Colonic mucosa (tissue), 4 donors: Measurements from ENCODE around the gene MAGI3. TPM values are rescaled to one million over a fixed set of nuclear protein-coding genes. Genes with fewer than 3 reads are reported as not detected.

Experiments used
- DNase-seq: peaks from one replicate; pipeline ENCODE4 v3.0.0-alpha.2; 2020
- H3K27ac ChIP-seq: fragments of 200-600 bp; one replicate; pipeline ENCODE4 v1.8.0; 2021
- H3K27me3 ChIP-seq: fragments of 200-600 bp; one replicate; pipeline ENCODE4 v1.8.0; 2021
- H3K36me3 ChIP-seq: fragments of 200-600 bp; one replicate; pipeline ENCODE4 v1.8.0; 2021
- H3K4me1 ChIP-seq: fragments of 200-600 bp; one replicate; pipeline ENCODE4 v1.8.0; 2021; ENCODE audit warnings: mild to moderate bottlenecking
- H3K4me3 ChIP-seq: fragments of 200-600 bp; one replicate; pipeline ENCODE4 v1.8.0; 2021
- H3K9ac ChIP-seq, 2 donors: one replicate each; pipeline ENCODE4 v1.7.0; 2013; ENCODE audit warnings: control low read depth in 2 of 2, low read depth in 2 of 2, low read length in 2 of 2
- H3K9me3 ChIP-seq: fragments of 200-600 bp; one replicate; pipeline ENCODE4 v1.8.0; 2021
- intact Hi-C: fragments of 100-400 bp; cut with DNase I; formaldehyde crosslinking; loops from one replicate; pipeline ENCODE4 v1.14.1; 2022
- total RNA-seq, 2 donors: library from RNA; stranded (reverse); fragmentation: NEBNext Ultra II Directional in 1 of 2; extraction: Animal tissue kit (Norgen Biotek cat#: 25700) in 1 of 2; gene quantifications; one replicate each; pipeline ENCODE4 v1.2.1, GENCODE V29; 2021
- TF ChIP-seq, protein P1 (sequence below): fragments of 200-600 bp; IDR thresholded peaks from one replicate; pipeline ENCODE4 v1.8.0; 2022; ENCODE audit warnings: antibody characterized with exemption, mild to moderate bottlenecking
- donor health status: healthy.
- donor health status: DM: no; HTN: no; CAD: no.
- donor health status: DM: no; HTN: no; CAD: no.

Gene MAGI3
- total RNA-seq, 2 donors from 2014 or later = 38.2 to 46.5 TPM

GRCh38 chr1:113660088-113660487, 269.8 kb downstream of the MAGI3 start:
- Histone ChIP-seq H3K4me1 (no peaks in the 10 kb centered on the region), H3K9ac (no peak overlapping the region)
- intact Hi-C loops = no loop called here

DNA sequence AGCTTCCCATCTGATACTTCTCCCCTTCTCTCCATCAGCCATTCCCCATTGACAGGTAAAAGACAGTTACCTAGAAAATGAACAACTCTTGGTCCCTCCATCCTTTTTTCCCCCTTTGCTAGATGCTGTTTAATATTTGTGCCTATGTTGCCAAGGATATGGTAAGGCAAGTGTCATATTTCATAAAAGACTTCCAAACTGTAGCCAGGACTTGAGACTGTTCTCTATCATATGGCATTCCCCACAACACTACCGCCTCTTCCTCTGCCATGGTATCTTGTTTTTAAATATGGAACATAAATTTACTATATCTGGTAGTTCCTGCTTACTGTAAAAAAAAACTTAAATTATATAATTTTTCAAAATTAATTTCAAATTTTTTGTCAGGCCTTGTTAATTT, 271.8 kb downstream of the MAGI3 start:
- no peak overlapping the region for H3K27ac ChIP-seq
- H3K36me3 ChIP-seq = no peaks in the 10 kb centered on the region
- intact Hi-C loops = no loop called here
- H3K9ac ChIP-seq = no peak overlapping the region
- TF ChIP-seq, protein P1, sequence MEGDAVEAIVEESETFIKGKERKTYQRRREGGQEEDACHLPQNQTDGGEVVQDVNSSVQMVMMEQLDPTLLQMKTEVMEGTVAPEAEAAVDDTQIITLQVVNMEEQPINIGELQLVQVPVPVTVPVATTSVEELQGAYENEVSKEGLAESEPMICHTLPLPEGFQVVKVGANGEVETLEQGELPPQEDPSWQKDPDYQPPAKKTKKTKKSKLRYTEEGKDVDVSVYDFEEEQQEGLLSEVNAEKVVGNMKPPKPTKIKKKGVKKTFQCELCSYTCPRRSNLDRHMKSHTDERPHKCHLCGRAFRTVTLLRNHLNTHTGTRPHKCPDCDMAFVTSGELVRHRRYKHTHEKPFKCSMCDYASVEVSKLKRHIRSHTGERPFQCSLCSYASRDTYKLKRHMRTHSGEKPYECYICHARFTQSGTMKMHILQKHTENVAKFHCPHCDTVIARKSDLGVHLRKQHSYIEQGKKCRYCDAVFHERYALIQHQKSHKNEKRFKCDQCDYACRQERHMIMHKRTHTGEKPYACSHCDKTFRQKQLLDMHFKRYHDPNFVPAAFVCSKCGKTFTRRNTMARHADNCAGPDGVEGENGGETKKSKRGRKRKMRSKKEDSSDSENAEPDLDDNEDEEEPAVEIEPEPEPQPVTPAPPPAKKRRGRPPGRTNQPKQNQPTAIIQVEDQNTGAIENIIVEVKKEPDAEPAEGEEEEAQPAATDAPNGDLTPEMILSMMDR = no peak
- no peaks in the 10 kb centered on the region for H3K4me1 ChIP-seq
- H3K27me3 ChIP-seq = no peaks in the 10 kb centered on the region
- no peak overlapping the region for H3K4me3 ChIP-seq
- no peak for DNase-seq
- H3K9me3 ChIP-seq = no peaks in the 10 kb centered on the region

More at GRCh38 chr1:113660088-113660487, 269.8 kb downstream of the MAGI3 start:
- Histone ChIP-seq H3K4me3 (no peak overlapping the region), H3K36me3 (no peaks in the 10 kb centered on the region), H3K27ac (no peak overlapping the region), H3K27me3 (no peaks in the 10 kb centered on the region), H3K9me3 (no peaks in the 10 kb centered on the region)
- DNase-seq = no peak
- TF ChIP-seq, protein P1 = no peak

DNA sequence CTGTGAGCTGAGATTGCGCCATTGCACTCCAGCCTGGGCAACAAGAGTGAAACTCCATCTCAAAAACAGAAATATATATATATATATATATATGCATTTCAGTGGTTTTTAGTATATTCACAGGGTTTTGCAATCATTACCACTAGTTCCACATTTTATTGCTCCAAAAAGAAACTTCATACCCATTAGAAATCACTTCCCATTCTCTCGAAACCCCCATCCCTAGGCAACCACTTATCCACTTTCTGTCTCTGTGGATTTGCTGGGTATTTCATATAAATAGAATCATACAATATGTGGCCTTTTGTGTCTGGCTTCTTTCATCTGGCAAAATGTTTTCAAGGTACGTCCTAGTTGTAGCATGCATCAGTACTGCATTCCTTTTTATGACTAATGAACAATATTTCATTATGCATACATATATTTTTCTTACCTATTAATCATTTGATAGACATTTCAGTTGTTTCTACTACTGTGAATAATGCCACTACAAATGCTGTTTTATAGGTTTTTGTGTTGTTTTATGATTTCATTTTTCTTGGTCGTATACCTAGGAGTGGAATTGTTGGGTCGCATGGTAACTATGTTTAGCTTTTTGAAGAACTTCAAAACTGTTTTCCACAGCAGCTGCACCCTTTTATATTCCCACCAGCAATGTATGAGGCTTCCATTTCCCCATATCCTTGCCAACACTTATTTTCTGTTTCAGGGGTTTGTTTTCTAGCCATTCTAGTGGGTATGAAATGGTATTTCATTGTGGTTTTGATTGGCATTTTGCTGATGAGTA, 273.0 kb downstream of the MAGI3 start:
- H3K36me3 ChIP-seq = no peaks in the 10 kb centered on the region
- no peak overlapping the region for H3K27ac ChIP-seq
- no peaks in the 10 kb centered on the region for H3K9me3 ChIP-seq
- H3K4me1 ChIP-seq = no peaks in the 10 kb centered on the region
- TF ChIP-seq, protein P1 = no peak
- H3K27me3 ChIP-seq = no peaks in the 10 kb centered on the region
- H3K9ac ChIP-seq = no peak overlapping the region
- intact Hi-C loops = no loop called here
- no peak overlapping the region for H3K4me3 ChIP-seq
- no peak for DNase-seq

DNA sequence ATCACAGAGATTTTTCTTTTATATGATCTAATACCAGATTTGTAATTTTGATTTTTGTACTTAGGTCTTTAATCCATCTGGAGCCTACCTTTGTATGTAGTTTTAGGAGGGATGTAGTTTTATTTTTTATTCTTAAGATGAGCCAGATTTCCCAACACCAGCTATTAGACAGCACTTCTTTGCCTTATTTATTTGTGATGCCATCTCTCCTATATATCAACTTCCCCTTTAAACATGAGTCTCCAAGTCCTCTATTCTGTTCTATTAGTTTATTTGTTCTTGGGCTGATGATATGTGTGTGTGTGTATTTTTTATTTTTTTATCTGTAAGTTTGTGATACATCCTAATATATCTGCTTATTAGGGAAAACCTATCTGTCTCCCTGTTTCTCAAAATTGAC, 274.8 kb downstream of the MAGI3 start:
- Histone ChIP-seq H3K36me3 (no peaks in the 10 kb centered on the region), H3K9ac (no peak overlapping the region), H3K9me3 (no peaks in the 10 kb centered on the region), H3K4me1 (no peaks in the 10 kb centered on the region), H3K27me3 (no peaks in the 10 kb centered on the region), H3K4me3 (no peak overlapping the region), H3K27ac (no peak overlapping the region)
- TF ChIP-seq, protein P1 = no peak
- intact Hi-C loops = no loop called here
- DNase-seq = no peak

DNA sequence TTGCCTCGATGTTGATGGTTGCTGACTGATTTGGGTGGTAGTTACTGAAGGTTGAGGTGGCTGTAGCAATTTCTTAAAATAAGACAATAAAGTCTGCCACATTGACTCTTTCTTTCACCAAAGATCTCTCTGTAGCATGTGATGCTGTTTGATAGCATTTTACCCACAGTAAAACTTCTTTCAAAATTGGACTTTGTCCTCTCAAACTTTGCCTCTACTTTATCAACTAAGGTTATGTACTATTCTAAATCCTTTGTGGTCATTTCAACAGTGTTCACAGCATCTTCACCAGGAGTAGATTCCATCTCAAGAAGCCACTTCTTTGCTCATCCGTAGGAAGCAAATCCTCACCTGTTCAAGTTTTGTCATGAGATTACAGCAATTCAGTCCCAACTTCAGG, 275.8 kb downstream of the MAGI3 start:
- Histone ChIP-seq H3K4me3 (no peak overlapping the region), H3K9me3 (no peaks in the 10 kb centered on the region), H3K9ac (no peak overlapping the region), H3K27ac (no peak overlapping the region), H3K27me3 (no peaks in the 10 kb centered on the region), H3K36me3 (no peaks in the 10 kb centered on the region), H3K4me1 (no peaks in the 10 kb centered on the region)
- TF ChIP-seq, protein P1 = no peak
- no peak for DNase-seq
- intact Hi-C loops = no loop called here
